ENCODE data around the gene MPZ. TPM values are rescaled to one million over a fixed set of nuclear protein-coding genes. Genes with fewer than 3 reads are reported as not detected.
A peak's percentile ranks its signal among the peaks of the same experiment; 100 is the strongest.

The MPZ gene
- total RNA-seq (10 to 100 TPM in 1 of 5 donors, 1 to 10 TPM in 1, not detected in 3; 1.3 to 15.1 TPM), polyA plus RNA-seq (1 to 10 TPM; 1.4 to 2.8 (median 2.3) TPM)
- long read RNA-seq, donor 1, partial matches to known transcripts, result 0 of 2 reads
- long read RNA-seq, donor 1, other reads (novel, unspliced or antisense), result 0 of 2 reads
- long read RNA-seq, donor 2, partial matches to known transcripts, result 12 of 54 reads
- long read RNA-seq, donor 2, other reads (novel, unspliced or antisense), result 38 of 54 reads
- long read RNA-seq, donor 3, result 0 reads
- long read RNA-seq, donor 4, result 0 reads
- long read RNA-seq, donor 5, partial matches to known transcripts, result 0 of 4 reads
- long read RNA-seq, donor 5, other reads (novel, unspliced or antisense), result 0 of 4 reads
- long read RNA-seq, donor 6, result 0 reads
- long read RNA-seq, donor 7, partial matches to known transcripts, result 0 of 4 reads
- long read RNA-seq, donor 7, other reads (novel, unspliced or antisense), result 0 of 4 reads
- long read RNA-seq, donor 8, partial matches to known transcripts, result 0 of 4 reads
- long read RNA-seq, donor 8, other reads (novel, unspliced or antisense), result 0 of 4 reads
- long read RNA-seq, donor 9, result 0 reads
- long read RNA-seq, donor 10, partial matches to known transcripts, result 0 of 2 reads
- long read RNA-seq, donor 10, other reads (novel, unspliced or antisense), result 0 of 2 reads

GRCh38 chr1:161309868-161310267 lies at the start of gene MPZ:
Gene MPZ (minus strand): TSS chr1:161309968. CDS start chr1:161309905, 63 bp downstream.
- TF ChIP-seq POLR2A (IDR thresholded peaks at IDR 0.05), result no peak
- no peak for TF ChIP-seq CTCF (IDR thresholded peaks at IDR 0.05)
- no peak for TF ChIP-seq EP300 (IDR thresholded peaks at IDR 0.05)
- no peak for TF ChIP-seq POLR2AphosphoS5 (IDR thresholded peaks at IDR 0.05)
- no peak within 1 kb of the TSS for H3K4me3 ChIP-seq
- DNase-seq, result peak in 1 of 2 donors; percentile 26
- H3K36me3 ChIP-seq, result no peaks in the 10 kb centered on the region
- H3K27ac ChIP-seq, result no peak within 1 kb of the TSS
- peaks cover 0 to 6% (median 0%) of the 10 kb centered on the region in 3 donors for H3K27me3 ChIP-seq
- WGBS, 5 donors, result 28 to 61% (median 48%) methylated on average over 2 of the region's 2 CpGs; no CpG with 5 or more reads in 1 of the 5 donors
- H3K9me3 ChIP-seq, result no peaks in the 10 kb centered on the region
- intact Hi-C loops (cut with DNase I; ENCODE audit: low total_unique reads), result no loop called here
- H3K4me1 ChIP-seq, result peaks cover 22 to 38% (median 32%) of the 10 kb centered on the region in 4 donors

- peak in 1 of 2 donors; percentile 21 for DNase-seq
- Histone ChIP-seq H3K36me3 (peaks cover 11 to 61% (median 49%) of the 10 kb centered on the region in 4 donors), H3K27me3 (no peaks in the 10 kb centered on the region), H3K27ac (peak overlapping the region in 2 of 5 donors; percentile 16 to 27), H3K9me3 (no peaks in the 10 kb centered on the region), H3K4me3 (no peak overlapping the region), H3K4me1 (peaks cover 0 to 3% (median 0%) of the 10 kb centered on the region in 4 donors)
- intact Hi-C loops (cut with DNase I; ENCODE audit: low total_unique reads), result no loop called here
- TF ChIP-seq POLR2AphosphoS5 (IDR thresholded peaks at IDR 0.05), result no peak
- no peak for TF ChIP-seq POLR2A (IDR thresholded peaks at IDR 0.05)
- no peak for TF ChIP-seq CTCF (IDR thresholded peaks at IDR 0.05)
- no peak for TF ChIP-seq EP300 (IDR thresholded peaks at IDR 0.05)
Observed at GRCh38 chr1:161359291-161359690, 49.5 kb upstream of the MPZ start.

GRCh38 chr1:161357073-161357472 lies 47.3 kb upstream of the MPZ start:
- Histone ChIP-seq H3K4me1 (peaks cover 0 to 3% (median 2%) of the 10 kb centered on the region in 4 donors), H3K36me3 (peaks cover 11 to 52% (median 35%) of the 10 kb centered on the region in 4 donors), H3K9me3 (no peaks in the 10 kb centered on the region), H3K27me3 (no peaks in the 10 kb centered on the region), H3K27ac (no peak overlapping the region), H3K4me3 (no peak overlapping the region)
- no peak for TF ChIP-seq POLR2AphosphoS5 (IDR thresholded peaks at IDR 0.05)
- TF ChIP-seq POLR2A (IDR thresholded peaks at IDR 0.05), result no peak
- TF ChIP-seq EP300 (IDR thresholded peaks at IDR 0.05), result no peak
- no peak for TF ChIP-seq CTCF (IDR thresholded peaks at IDR 0.05)
- 91 to 98% (median 96%) methylated on average over 8 of the region's 8 CpGs for WGBS, 5 donors
- intact Hi-C loops (cut with DNase I; ENCODE audit: low total_unique reads), result no loop called here
- no peak for DNase-seq

GRCh38 chr1:161351482-161351881 lies 41.7 kb upstream of the MPZ start:
- Histone ChIP-seq H3K27ac (peak overlapping the region in 2 of 5 donors; percentile 47 to 56), H3K9me3 (no peaks in the 10 kb centered on the region), H3K27me3 (no peaks in the 10 kb centered on the region), H3K4me1 (peaks cover 0 to 20% (median 9%) of the 10 kb centered on the region in 4 donors), H3K4me3 (no peak overlapping the region), H3K36me3 (peaks cover 6 to 46% (median 27%) of the 10 kb centered on the region in 4 donors)
- intact Hi-C loops (cut with DNase I; ENCODE audit: low total_unique reads), result no loop called here
- TF ChIP-seq POLR2A (IDR thresholded peaks at IDR 0.05) (no peak), POLR2AphosphoS5 (IDR thresholded peaks at IDR 0.05) (no peak), CTCF (IDR thresholded peaks at IDR 0.05) (no peak), EP300 (IDR thresholded peaks at IDR 0.05) (no peak)
- no peak for DNase-seq
- WGBS, 5 donors, result 35 to 67% (median 59%) methylated on average over 1 of the region's 1 CpG

Measured in stomach (tissue), 19 donors.